ENCODE data around the gene PLEKHG3.

Gene PLEKHG3

DNA sequence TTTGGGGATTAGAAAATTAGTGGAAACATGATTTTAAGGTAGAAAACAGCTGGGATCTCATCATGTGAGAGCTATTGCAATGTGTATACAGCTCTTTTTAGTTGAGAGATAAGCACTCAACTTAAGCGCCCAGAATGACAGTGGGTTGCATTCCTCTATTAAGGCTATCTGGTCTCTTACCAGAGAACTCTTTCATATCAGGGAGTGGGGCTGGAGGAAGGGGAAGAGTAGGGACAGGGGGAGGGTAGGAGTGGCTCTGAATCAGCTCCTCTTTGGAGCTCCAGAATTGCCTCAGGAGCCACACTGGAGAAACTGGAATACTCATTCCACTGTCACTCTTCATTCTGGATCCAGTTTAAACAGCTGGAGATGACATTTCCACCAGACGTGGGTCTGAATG lies 9.2 kb upstream of the PLEKHG3 start:
- H3K27me3 Mint-ChIP-seq, result peaks cover 1% of the 10 kb centered on the region
- peaks cover 13% of the 10 kb centered on the region for H3K4me1 Mint-ChIP-seq (ENCODE audit: low read depth)
- H3K4me3 Mint-ChIP-seq, result no peak overlapping the region

DNA sequence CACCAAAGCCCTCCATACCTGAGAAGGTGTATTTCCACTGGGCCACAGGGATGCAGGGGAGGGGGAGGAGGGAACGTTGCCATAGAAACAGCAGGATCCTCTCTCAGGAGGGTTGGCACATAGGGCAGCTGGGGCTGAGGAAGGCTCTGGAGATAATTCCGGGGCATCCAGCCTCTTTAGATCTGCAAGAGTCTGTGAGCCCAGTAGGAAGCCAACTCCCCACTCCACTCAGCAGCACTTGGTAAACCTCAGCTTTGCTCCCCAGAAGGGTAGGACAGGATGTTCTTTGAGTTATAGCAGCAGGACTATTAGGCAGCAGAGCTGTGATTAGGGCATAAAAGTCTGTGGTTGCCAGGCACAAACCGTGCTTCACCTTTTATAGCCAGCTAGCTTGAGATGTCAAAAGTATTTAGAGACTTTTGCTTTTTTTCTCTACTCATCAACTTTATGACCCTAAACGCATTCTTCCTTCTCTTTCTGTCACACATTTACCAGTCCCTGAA lies 7.8 kb upstream of the PLEKHG3 start:
- no peak overlapping the region for H3K27ac Mint-ChIP-seq
- H3K27me3 Mint-ChIP-seq, result peaks cover 12% of the 10 kb centered on the region
- no peak overlapping the region for H3K4me3 Mint-ChIP-seq
- no peaks in the 10 kb centered on the region for H3K9me3 Mint-ChIP-seq
- no peaks in the 10 kb centered on the region for H3K36me3 Mint-ChIP-seq (ENCODE audit: low read depth)
- DNase-seq, result no peak
- H3K4me1 Mint-ChIP-seq (ENCODE audit: low read depth), result peaks cover 13% of the 10 kb centered on the region

More for the DNA sequence above, 9.2 kb upstream of the PLEKHG3 start:
- Mint-ChIP-seq H3K36me3 (ENCODE audit: low read depth) (no peaks in the 10 kb centered on the region), H3K9me3 (no peaks in the 10 kb centered on the region), H3K27ac (no peak overlapping the region)
- DNase-seq, result no peak

DNA sequence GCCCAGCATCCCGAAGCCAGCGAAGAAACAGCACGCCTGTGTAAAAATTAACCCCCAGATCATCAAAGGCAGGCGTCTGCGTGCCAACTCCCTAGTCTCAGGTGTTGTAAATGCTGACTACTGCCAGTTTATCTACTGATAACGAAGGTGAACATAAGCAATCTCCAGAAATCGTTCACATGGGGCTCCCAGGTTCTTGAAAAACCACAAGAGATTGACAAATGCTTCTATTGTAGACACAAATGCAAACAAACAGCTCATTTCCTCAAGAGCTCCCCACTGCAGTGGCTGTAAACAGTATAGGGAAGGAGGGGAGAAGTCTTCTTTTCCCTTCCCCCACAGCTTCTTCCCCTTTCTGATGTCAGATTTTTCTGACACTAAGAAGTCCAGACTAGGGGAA lies 5.3 kb upstream of the PLEKHG3 start:
- no peak overlapping the region for H3K4me3 Mint-ChIP-seq
- H3K27me3 Mint-ChIP-seq, result peaks cover 29% of the 10 kb centered on the region
- no peaks in the 10 kb centered on the region for H3K36me3 Mint-ChIP-seq (ENCODE audit: low read depth)
- no peak for DNase-seq
- no peaks in the 10 kb centered on the region for H3K9me3 Mint-ChIP-seq
- H3K4me1 Mint-ChIP-seq (ENCODE audit: low read depth), result peaks cover 24% of the 10 kb centered on the region
- no peak overlapping the region for H3K27ac Mint-ChIP-seq

DNA sequence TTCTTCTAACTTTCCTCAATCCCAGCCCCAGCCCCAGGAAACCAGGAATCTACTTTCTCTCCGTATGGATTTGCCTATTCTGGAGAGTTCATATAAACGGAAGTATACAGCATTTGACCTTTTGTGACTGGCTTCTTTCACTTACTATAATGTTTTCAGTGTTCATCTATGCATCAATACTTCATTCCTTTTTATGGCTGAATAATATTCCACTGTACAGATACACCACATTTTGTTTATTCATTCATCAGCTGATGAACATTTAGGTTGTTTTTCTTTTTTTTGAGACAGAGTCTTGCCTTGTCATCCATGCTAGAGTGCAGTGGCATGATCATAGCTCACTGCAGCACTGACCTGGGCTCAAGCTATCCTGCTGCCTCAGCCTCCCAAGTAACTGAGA lies 3.9 kb upstream of the PLEKHG3 start:
- H3K27me3 Mint-ChIP-seq, result peaks cover 33% of the 10 kb centered on the region
- no peaks in the 10 kb centered on the region for H3K9me3 Mint-ChIP-seq
- peaks cover 27% of the 10 kb centered on the region for H3K4me1 Mint-ChIP-seq (ENCODE audit: low read depth)
- H3K27ac Mint-ChIP-seq, result no peak overlapping the region
- DNase-seq, result no peak
- no peak overlapping the region for H3K4me3 Mint-ChIP-seq
- H3K36me3 Mint-ChIP-seq (ENCODE audit: low read depth), result no peaks in the 10 kb centered on the region

DNA sequence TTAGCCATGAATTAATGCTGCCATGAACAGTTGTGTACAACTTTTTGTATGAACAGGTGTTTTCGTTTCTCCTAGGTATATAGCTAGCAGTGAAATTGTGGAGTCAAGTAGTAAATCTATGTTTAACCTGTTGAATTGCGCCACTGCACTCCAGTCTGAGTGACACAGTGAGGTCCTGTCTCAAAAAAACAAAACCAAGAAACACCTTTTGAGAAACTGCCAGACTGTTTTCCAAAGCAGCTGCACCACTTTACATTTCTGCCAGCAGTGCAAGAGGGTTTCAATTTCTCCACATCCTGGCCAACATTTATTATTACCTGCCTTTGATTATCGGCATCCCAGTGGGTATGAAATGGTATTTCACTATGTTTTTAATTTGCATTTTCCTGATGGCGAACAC lies 3.3 kb upstream of the PLEKHG3 start:
- Mint-ChIP-seq H3K4me3 (no peak overlapping the region), H3K9me3 (no peaks in the 10 kb centered on the region), H3K27me3 (peaks cover 39% of the 10 kb centered on the region), H3K4me1 (ENCODE audit: low read depth) (peaks cover 32% of the 10 kb centered on the region), H3K27ac (no peak overlapping the region), H3K36me3 (ENCODE audit: low read depth) (no peaks in the 10 kb centered on the region)
- no peak for DNase-seq

DNA sequence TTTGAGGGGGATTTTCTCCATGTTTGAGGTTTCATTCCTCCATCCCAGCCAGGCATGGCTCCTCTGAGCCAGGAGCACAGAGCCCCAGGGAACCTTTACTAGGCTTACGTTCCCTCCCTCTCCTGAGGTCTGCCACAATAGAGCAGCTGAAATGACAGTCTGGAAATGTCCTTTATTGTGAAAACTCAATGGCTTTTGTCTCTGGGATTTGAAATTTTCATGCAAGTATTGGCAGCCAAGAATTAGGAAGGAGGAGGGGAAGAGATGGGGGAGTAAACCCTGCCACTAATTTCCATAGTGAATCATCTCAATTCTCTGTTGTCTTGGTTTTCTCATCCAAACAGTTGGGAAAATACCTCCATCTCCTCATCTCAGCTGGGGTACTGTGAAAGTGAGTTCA lies 2.6 kb upstream of the PLEKHG3 start:
- no peaks in the 10 kb centered on the region for H3K36me3 Mint-ChIP-seq (ENCODE audit: low read depth)
- no peak for DNase-seq
- H3K4me3 Mint-ChIP-seq, result no peak overlapping the region
- peaks cover 33% of the 10 kb centered on the region for H3K4me1 Mint-ChIP-seq (ENCODE audit: low read depth)
- no peak overlapping the region for H3K27ac Mint-ChIP-seq
- H3K27me3 Mint-ChIP-seq, result peaks cover 41% of the 10 kb centered on the region
- H3K9me3 Mint-ChIP-seq, result no peaks in the 10 kb centered on the region

DNA sequence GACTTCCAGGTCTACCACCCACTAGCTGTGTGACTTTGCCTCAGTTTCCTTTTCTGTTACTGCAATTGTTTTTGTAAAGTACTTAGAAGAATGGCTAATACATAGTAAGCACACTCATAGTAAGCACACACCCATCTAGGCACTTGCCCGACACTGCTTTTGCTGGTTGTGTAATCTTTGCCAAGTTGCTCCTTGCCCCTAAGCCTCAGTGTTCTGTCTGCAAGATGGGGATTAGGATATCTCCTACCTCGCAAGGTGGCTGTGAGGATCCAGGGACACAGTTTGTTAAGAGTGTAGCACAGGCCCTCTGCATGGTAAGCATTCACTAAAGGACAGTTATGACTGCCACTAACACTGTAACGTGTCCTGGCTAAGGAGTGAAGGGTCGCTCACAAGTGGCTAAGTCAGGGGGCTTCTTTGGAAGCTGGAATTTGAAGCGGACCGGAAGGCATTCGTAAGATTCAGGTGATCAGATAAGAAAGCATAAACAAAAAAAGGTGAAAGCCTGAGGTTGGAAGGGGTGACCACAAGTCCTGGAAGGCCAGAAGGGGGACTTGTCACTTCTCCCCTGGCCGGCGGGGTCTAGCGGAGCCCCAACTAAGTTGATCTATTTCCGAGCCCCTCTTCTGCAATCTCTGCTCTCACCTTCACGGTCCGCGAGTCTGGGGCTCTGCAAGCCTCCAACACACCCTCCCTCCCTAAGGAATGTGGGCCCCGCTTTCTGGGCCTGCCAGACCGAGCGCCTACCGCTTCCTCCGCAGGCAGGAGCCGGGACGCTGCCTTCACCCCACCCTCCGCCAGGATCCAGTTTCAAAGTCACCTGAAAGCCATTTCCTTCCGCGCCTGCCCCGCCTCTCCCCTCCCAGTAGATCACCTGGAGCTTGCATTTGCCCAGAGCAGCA lies 1.5 kb upstream of the PLEKHG3 start:
- Mint-ChIP-seq H3K36me3 (ENCODE audit: low read depth) (no peaks in the 10 kb centered on the region), H3K27me3 (peaks cover 41% of the 10 kb centered on the region), H3K4me1 (ENCODE audit: low read depth) (peaks cover 38% of the 10 kb centered on the region), H3K27ac (no peak overlapping the region), H3K9me3 (no peaks in the 10 kb centered on the region), H3K4me3 (peak overlapping the region; percentile 71)
- no peak for DNase-seq

DNA sequence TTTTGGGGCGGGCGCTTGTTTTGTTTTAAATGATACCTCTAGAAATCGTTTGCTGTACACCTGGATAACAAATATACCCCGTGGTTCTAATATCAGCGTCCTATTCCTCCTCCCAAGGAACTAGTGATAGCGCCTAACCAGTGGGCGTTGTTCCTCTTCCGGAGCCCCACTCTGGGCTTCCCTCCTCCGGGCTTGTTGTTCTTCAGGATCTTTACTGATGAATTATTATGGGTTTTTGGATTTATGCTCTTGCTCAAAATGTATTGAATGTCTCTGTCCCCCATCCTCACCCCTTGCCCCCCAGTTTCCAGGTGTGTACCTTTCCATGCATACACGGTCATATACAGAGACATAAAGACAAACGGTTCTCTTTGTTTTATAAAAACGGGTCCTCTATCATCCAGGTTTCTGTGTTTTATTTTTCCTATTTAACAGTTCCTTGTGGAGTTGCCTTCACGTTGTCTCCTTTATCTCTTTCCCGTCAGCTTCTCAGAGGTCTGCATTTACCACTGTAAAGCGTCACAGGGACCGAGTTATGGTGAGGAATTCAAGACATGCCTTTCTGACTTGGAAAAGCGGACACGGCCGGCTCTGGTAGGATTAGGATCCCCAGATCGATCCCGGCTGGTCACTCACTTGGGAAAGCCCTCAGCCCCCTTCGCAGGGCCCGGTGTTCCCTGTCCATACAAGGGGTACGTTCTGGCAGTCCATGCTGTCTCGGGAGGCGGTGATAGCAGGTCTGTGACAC lies 655 bp upstream of the PLEKHG3 start:
- Mint-ChIP-seq H3K4me1 (ENCODE audit: low read depth) (peaks cover 43% of the 10 kb centered on the region), H3K4me3 (peak overlapping the region; percentile 71), H3K27ac (no peak overlapping the region), H3K9me3 (no peaks in the 10 kb centered on the region), H3K27me3 (peaks cover 41% of the 10 kb centered on the region), H3K36me3 (ENCODE audit: low read depth) (no peaks in the 10 kb centered on the region)
- DNase-seq, result no peak

DNA sequence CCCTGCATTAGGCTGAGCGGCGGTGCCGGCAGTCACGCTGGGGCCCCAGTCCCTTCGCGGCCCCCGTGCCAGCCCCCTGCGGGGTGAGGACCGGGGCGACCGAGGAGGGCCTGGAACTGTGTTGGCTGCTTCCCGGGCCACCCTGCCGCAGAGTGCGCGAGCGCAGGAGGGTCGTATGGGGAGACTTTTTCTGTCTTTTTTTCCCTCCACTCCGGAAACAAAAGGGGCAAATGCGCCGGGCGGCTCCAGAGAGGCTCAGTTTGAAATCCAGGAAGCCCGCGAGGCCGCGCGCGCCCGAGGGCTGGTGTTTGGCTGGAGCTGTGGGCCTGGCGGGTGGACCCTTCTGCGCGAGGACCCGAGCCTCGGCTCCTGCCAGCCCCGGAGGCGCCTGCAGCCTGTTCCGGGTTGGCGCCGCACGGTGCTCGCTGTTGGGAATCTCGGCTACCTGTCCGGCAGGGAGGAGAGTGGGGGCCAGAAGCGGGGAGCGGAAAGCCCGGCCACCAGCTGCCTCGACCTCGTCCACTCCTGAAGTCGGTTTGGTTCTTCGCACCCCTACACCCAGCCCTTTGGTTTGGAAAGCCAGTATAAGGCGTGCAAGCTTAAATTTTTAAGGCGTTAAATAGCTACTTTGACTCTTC lies 638 bp downstream of the PLEKHG3 start:
- DNase-seq, result peak; percentile 60
- H3K27ac Mint-ChIP-seq, result peak overlapping the region; percentile 26

DNA sequence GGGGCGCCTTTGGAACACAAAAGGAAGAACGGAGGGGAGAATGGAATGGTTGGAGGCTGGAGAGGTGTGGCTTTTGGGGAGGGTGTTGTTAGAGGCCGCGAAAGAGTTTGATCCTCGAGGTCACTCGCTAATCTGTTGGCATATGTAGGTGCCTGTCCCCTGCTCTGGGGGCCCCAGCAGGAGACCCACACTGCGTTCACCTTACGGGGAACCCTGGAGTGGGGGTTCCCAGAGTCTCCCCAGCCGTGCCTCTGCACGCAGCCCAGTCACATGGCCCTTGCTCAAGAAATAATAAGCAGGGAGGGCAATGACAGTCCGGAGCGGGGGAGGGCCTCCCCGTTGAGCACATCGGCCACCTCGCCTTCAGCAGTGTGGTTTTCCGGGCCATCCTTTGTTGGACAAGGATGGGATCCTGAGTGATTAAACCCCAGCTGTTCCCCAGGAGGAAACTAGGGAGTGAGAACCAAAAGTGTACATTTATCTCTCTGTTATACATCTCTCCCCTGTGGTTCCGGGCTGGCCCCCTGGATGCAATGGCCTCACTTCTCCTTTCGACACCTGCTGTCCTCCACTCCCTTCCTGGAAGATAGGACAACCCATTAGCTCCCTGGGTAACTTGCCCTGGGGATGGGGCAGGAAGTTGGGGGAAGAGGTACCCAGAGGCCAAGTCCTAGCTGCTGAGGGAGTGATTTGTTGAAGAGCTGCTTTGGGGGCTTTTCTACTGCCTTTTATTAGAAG lies 1.3 kb downstream of the PLEKHG3 start:
- Mint-ChIP-seq H3K4me1 (ENCODE audit: low read depth) (peaks cover 49% of the 10 kb centered on the region), H3K27ac (peak overlapping the region; percentile 26), H3K27me3 (peaks cover 40% of the 10 kb centered on the region), H3K4me3 (peak overlapping the region; percentile 73), H3K9me3 (no peaks in the 10 kb centered on the region), H3K36me3 (ENCODE audit: low read depth) (no peaks in the 10 kb centered on the region)
- DNase-seq, result no peak

More for the DNA sequence above, 638 bp downstream of the PLEKHG3 start:
- Mint-ChIP-seq H3K4me1 (ENCODE audit: low read depth) (peaks cover 45% of the 10 kb centered on the region), H3K4me3 (peak overlapping the region; percentile 73), H3K36me3 (ENCODE audit: low read depth) (no peaks in the 10 kb centered on the region), H3K9me3 (no peaks in the 10 kb centered on the region), H3K27me3 (peaks cover 46% of the 10 kb centered on the region)

DNA sequence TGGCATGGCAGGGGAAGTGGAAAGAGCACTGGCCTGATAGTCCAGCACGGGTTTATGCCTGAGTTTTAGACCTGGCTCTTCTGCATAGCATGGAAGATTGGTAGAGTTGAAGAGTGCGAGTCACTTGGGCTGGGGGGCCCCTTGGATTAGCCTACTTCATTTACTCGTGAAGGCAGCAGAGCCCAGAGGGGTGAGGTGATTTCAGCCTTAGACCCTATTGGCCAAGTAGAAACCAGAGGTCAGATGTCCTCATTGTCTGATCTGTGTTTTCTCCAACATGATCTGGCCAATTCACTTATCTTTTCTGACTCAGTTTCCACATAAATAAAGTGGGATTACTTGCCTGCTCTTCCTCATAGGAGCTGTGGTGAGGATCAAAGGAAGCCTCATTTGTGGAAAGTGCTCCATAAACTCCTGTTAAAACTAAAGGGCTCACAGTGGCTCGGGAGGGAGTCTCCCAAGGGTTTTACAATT lies 1.9 kb downstream of the PLEKHG3 start:
- Mint-ChIP-seq H3K4me1 (ENCODE audit: low read depth) (peaks cover 52% of the 10 kb centered on the region), H3K4me3 (peak overlapping the region; percentile 73), H3K27ac (no peak overlapping the region), H3K36me3 (ENCODE audit: low read depth) (no peaks in the 10 kb centered on the region), H3K9me3 (no peaks in the 10 kb centered on the region), H3K27me3 (peaks cover 34% of the 10 kb centered on the region)
- no peak for DNase-seq

DNA sequence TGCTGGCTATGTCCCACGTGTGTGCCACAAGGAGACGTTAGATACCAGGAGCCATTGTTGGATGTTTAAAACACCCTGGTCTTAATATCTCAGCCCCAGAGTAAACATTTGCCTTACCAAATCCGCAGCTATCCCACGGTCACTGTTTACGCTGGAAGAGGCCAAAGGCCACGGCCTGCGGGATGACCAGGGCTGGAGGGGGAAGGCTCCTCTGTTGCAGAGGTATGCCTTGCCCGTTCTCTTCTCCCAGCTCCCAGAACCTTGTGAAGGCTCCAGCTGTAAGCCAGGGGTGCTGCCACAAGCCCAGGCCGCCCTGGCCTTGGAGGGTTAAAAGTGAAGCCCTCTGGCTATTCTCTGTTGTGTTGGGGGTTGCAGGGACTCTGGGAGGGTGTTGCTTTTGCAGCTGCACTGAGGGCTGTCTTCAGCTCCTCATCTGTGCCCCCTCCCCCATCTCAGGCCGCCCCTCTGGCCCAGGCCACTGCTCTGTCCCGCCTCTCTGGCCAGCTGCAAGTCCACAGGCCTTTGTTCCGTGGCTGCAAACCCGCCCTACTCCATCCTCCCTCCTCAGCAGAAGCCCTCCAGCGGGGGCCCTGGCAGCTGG lies 2.5 kb downstream of the PLEKHG3 start:
- H3K27me3 Mint-ChIP-seq, result peaks cover 34% of the 10 kb centered on the region
- peaks cover 52% of the 10 kb centered on the region for H3K4me1 Mint-ChIP-seq (ENCODE audit: low read depth)
- no peak overlapping the region for H3K27ac Mint-ChIP-seq
- no peaks in the 10 kb centered on the region for H3K36me3 Mint-ChIP-seq (ENCODE audit: low read depth)
- no peak overlapping the region for H3K4me3 Mint-ChIP-seq
- DNase-seq, result no peak
- no peaks in the 10 kb centered on the region for H3K9me3 Mint-ChIP-seq

DNA sequence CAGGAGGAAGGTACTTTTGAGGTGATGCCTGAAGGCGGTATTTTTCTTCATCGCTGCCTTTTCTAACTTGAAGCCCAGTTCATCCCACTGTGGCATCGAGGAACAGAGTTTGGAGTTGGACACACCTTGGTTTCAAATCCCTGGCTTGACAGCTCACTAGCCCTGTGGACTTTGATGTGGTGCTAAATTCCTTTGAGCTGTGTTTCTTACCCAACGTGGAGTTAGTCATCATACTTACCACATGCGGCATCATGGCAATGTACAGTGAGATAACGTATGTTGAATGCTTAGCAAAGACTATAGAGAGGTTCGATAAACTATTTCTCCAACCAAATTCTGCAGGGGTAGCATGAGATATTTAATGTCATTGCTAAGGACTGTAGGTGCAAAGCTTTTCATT lies 3.4 kb downstream of the PLEKHG3 start:
- H3K27me3 Mint-ChIP-seq, result peaks cover 29% of the 10 kb centered on the region

More for the DNA sequence above, 3.4 kb downstream of the PLEKHG3 start:
- H3K4me1 Mint-ChIP-seq (ENCODE audit: low read depth), result peaks cover 51% of the 10 kb centered on the region
- DNase-seq, result no peak
- no peak overlapping the region for H3K4me3 Mint-ChIP-seq
- H3K9me3 Mint-ChIP-seq, result peaks cover 2% of the 10 kb centered on the region
- H3K36me3 Mint-ChIP-seq (ENCODE audit: low read depth), result no peaks in the 10 kb centered on the region
- H3K27ac Mint-ChIP-seq, result peak overlapping the region; percentile 10
